K562 (cell line): ENCODE results near the gene ADRA1B.

Source experiments
- CC2D1A ChIP-seq: fragments of 450-650 bp; IDR thresholded peaks from 2 replicates; pipeline ENCODE4 v1.6.1; 2017; ENCODE audit warnings: mild to moderate bottlenecking
- NR3C1 ChIP-seq: sonication (generic); formaldehyde crosslinking; IDR thresholded peaks from 2 replicates; pipeline ENCODE4 v1.8.1; 2022; ENCODE audit warnings: missing genetic modification reagents

DNA sequence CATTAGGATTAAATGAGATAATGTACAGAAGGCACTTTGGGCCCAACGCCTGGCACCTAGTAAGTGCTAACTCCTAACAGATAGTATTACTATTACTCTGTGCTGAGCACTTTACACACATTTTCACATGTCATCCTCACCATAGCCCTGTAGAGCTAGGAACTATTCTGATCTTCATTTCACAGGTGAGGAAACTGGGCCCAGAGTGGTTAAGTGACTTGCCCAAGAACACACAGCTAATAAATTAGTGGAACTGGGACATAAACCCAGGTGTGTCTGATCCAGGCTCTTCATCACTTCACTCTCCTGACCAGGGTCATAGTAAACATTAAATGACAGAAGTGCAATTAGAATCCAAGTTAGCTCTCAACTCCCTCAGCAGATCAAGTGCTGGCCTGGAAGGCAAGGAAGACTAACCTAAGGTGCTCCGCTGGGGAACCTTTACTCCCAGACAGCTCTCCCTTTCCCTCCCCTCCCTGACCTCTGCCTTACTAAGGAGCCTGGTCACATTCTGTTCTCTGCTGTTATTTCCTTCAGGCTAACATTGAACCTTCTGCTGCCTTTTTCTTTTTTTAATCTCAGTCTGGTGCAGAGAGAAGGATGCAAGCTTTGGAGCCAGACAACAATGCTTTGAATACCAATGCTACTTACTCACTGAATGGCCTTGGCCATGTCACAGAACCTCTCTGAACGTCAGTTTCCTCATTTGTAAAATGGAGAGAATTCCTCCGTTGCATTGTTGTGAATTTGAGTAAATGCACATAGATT, 4.1 kb upstream of the ADRA1B start:
- TF ChIP-seq NR3C1 (no peak), CC2D1A (no peak)
